HEK293 (cell line): ENCODE measurements around the gene WRAP73.

ENCODE experiments used
- CTCF ChIA-PET: fragments of 350-600 bp; formaldehyde crosslinking; extraction: SDS; loops from one replicate; lab custom pipeline; 2021; ENCODE audit warnings: antibody characterized with exemption; lab: Yijun Ruan, JAX
- POLR2A ChIA-PET: fragments of 300-600 bp; formaldehyde crosslinking; extraction: SDS; loops from one replicate; lab custom pipeline; 2020; ENCODE audit warnings: antibody characterized with exemption, inconsistent platforms; lab: Yijun Ruan, JAX
- H3K27ac ChIP-seq: fragments of 200-500 bp; sonication (Bioruptor generic); 2 replicates; pipeline ENCODE4 v1.5.1; 2014; ENCODE audit warnings: low read depth, low read length, control low read depth, inconsistent platforms; ENCODE audit errors: extremely low read depth
- H3K36me3 ChIP-seq, 2 experiments: fragments of 200-500 bp in 1 of 2; sonication (Bioruptor generic) in 1 of 2; 1 replicate in 1 of 2; 2 replicates in 1 of 2; pipeline ENCODE4 v1.5.1; 2014 to 2017; ENCODE audit warnings: inconsistent platforms in 2 of 2, low read length in 2 of 2; ENCODE audit not compliant: control insufficient read depth in 2 of 2, insufficient read depth in 1 of 2
- H3K4me1 ChIP-seq: fragments of 200-500 bp; sonication (Bioruptor generic); 2 replicates; pipeline ENCODE4 v1.5.1; 2014; ENCODE audit warnings: mild to moderate bottlenecking, low read length, inconsistent platforms; ENCODE audit not compliant: control insufficient read depth, insufficient read depth
- H3K4me3 ChIP-seq: 2 replicates; pipeline ENCODE4 v1.5.1; 2011; ENCODE audit warnings: low read depth, mild to moderate bottlenecking, control low read depth, low read length, moderate library complexity
- H3K9me3 ChIP-seq: fragments of 200-500 bp; sonication (Bioruptor generic); 2 replicates; pipeline ENCODE4 v1.5.1; 2014; ENCODE audit warnings: low read depth, low read length, inconsistent platforms; ENCODE audit not compliant: control insufficient read depth, insufficient read depth
- GLI2 ChIP-seq: fragments of 450-650 bp; formaldehyde crosslinking; IDR thresholded peaks from 2 replicates; pipeline ENCODE4; 2017; ENCODE audit warnings: missing biosample characterization, missing genetic modification characterization, low read depth, borderline replicate concordance
- KLF7 ChIP-seq: fragments of 450-650 bp; formaldehyde crosslinking; IDR thresholded peaks from 2 replicates; pipeline ENCODE4 v1.5.1; 2016; ENCODE audit warnings: missing biosample characterization, missing genetic modification characterization, borderline replicate concordance
- KLF9 ChIP-seq: fragments of 450-650 bp; formaldehyde crosslinking; IDR thresholded peaks from 2 replicates; pipeline ENCODE4 v1.5.1; 2016; ENCODE audit warnings: missing biosample characterization, missing genetic modification characterization, low read depth
- SALL2 ChIP-seq: fragments of 450-650 bp; formaldehyde crosslinking; IDR thresholded peaks from 2 replicates; pipeline ENCODE4 v1.5.0; 2017; ENCODE audit warnings: missing biosample characterization, mild to moderate bottlenecking, missing genetic modification characterization, borderline replicate concordance
- ZBTB26 ChIP-seq: fragments of 450-650 bp; formaldehyde crosslinking; optimal IDR thresholded peaks from 2 replicates; pipeline ENCODE3; 2016; ENCODE audit warnings: missing biosample characterization, mild to moderate bottlenecking, missing genetic modification characterization
- ZIC2 ChIP-seq: fragments of 450-650 bp; formaldehyde crosslinking; IDR thresholded peaks from 2 replicates; pipeline ENCODE4 v1.5.1; 2016; ENCODE audit warnings: missing biosample characterization, missing genetic modification characterization
- ZNF133 ChIP-seq: fragments of 450-650 bp; formaldehyde crosslinking; IDR thresholded peaks from 2 replicates; pipeline ENCODE4 v1.5.1; 2016; ENCODE audit warnings: missing biosample characterization, missing genetic modification characterization
- ZNF140 ChIP-seq: fragments of 450-650 bp; formaldehyde crosslinking; IDR thresholded peaks from 2 replicates; pipeline ENCODE4 v1.5.1; 2016; ENCODE audit warnings: missing biosample characterization, missing genetic modification characterization
- ZNF18 ChIP-seq: fragments of 450-650 bp; formaldehyde crosslinking; IDR thresholded peaks from 2 replicates; pipeline ENCODE4 v1.5.1; 2016; ENCODE audit warnings: missing biosample characterization, missing genetic modification characterization
- ZNF184 ChIP-seq: fragments of 450-650 bp; IDR thresholded peaks from 2 replicates; pipeline ENCODE4 v1.5.1; 2018; ENCODE audit warnings: missing biosample characterization, mild to moderate bottlenecking, missing genetic modification characterization
- ZNF26 ChIP-seq: fragments of 450-650 bp; formaldehyde crosslinking; IDR thresholded peaks from 2 replicates; pipeline ENCODE4 v1.5.1; 2016; ENCODE audit warnings: missing biosample characterization, missing genetic modification characterization
- ZNF280D ChIP-seq: fragments of 450-650 bp; formaldehyde crosslinking; IDR thresholded peaks from 2 replicates; pipeline ENCODE4 v1.5.1; 2016; ENCODE audit warnings: missing biosample characterization, missing genetic modification characterization
- ZNF311 ChIP-seq: fragments of 450-650 bp; formaldehyde crosslinking; IDR thresholded peaks from 2 replicates; pipeline ENCODE4 v1.5.1; 2017; ENCODE audit warnings: missing biosample characterization, missing genetic modification characterization, borderline replicate concordance
- ZNF341 ChIP-seq: fragments of 450-650 bp; formaldehyde crosslinking; IDR thresholded peaks from 2 replicates; pipeline ENCODE4; 2016; ENCODE audit warnings: low read depth, missing biosample characterization, missing genetic modification characterization
- ZNF549 ChIP-seq: fragments of 450-650 bp; IDR thresholded peaks from 2 replicates; pipeline ENCODE4 v1.5.1; 2018; ENCODE audit warnings: missing biosample characterization, missing genetic modification characterization, mild to moderate bottlenecking, inconsistent platforms, moderate library complexity
- ZNF670 ChIP-seq: fragments of 450-650 bp; formaldehyde crosslinking; IDR thresholded peaks from 2 replicates; pipeline ENCODE4 v1.5.1; 2016; ENCODE audit warnings: missing biosample characterization, missing genetic modification characterization, low read depth
- ZNF768 ChIP-seq: fragments of 450-650 bp; formaldehyde crosslinking; IDR thresholded peaks from 2 replicates; pipeline ENCODE4 v1.5.1; 2018; ENCODE audit warnings: missing biosample characterization, mild to moderate bottlenecking, missing genetic modification characterization
- ZSCAN16 ChIP-seq: fragments of 450-650 bp; formaldehyde crosslinking; IDR thresholded peaks from 2 replicates; pipeline ENCODE4 v1.5.1; 2016; ENCODE audit warnings: missing biosample characterization, missing genetic modification characterization
- ZSCAN30 ChIP-seq: fragments of 450-650 bp; IDR thresholded peaks from 2 replicates; pipeline ENCODE4 v1.5.1; 2018; ENCODE audit warnings: missing biosample characterization, mild to moderate bottlenecking, missing genetic modification characterization, moderate library complexity
- TF ChIP-seq, protein P1 (sequence below): fragments of 450-650 bp; formaldehyde crosslinking; IDR thresholded peaks from 2 replicates; pipeline ENCODE4 v1.5.1; 2016; ENCODE audit warnings: missing biosample characterization, missing genetic modification characterization
- TF ChIP-seq, protein P2 (sequence below): fragments of 450-650 bp; formaldehyde crosslinking; IDR thresholded peaks from 2 replicates; pipeline ENCODE4 v1.5.1; 2016; ENCODE audit warnings: missing biosample characterization, missing genetic modification characterization
- TF ChIP-seq, protein P3 (sequence below): fragments of 450-650 bp; formaldehyde crosslinking; IDR thresholded peaks from 2 replicates; pipeline ENCODE4 v1.5.1; 2016; ENCODE audit warnings: missing biosample characterization, missing genetic modification characterization

Gene WRAP73, protein sequence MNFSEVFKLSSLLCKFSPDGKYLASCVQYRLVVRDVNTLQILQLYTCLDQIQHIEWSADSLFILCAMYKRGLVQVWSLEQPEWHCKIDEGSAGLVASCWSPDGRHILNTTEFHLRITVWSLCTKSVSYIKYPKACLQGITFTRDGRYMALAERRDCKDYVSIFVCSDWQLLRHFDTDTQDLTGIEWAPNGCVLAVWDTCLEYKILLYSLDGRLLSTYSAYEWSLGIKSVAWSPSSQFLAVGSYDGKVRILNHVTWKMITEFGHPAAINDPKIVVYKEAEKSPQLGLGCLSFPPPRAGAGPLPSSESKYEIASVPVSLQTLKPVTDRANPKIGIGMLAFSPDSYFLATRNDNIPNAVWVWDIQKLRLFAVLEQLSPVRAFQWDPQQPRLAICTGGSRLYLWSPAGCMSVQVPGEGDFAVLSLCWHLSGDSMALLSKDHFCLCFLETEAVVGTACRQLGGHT

DNA sequence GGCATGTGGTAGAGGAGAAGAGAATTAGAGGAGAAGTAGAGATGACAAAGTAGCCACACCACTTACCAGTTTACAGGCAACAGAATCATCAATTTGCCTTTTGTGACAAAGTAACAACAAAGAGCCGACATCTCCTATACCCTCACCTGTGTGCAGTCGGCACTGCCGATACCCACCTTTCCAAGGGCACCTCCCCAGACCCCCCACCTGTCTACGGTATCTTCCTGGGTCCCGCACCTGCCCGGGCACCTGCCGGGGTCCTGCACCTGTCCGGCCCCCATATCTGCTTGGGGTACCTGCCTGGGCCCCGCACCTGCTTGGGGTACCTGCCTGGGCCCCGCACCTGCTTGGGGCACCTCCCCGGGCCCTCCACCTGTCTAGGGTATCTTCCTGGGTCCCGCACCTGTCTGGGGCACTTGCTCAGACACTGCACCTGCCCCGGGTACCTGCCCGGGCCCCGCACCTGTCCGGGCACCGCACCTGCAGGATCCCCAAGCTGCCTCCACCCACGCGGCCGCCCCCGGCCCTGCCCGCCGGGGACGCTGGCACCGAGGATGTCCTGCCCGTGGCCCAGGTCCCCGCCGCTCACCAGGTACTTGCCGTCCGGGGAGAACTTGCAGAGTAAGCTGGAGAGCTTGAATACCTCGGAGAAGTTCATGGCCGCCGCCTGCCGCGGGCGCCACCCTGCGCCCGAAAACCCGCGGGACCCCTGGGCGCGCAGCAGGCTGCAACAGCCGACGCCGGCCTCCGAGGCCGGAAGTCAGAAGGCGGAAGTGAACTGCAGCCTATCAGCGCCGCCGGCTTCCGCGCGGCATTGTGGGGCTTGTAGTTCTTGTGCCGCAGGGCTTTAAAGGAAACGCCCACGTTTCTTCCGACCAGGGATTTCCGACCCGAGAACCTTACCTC lies at the start of gene WRAP73:
Gene WRAP73, minus strand, starts transcription at position 762 of the 906 bp plus-strand sequence. Its CDS starts 104 bp downstream, at position 658.
- ChIA-PET CTCF (interaction anchor here (0.6 to 0.9 kb wide), 4 partner anchors 16 to 164 kb away, joined by 3 to 5 read pairs (median 4); no protein-coding TSS in a partner anchor), POLR2A (no interaction called here)
- peaks cover 0 to 40% of the 10 kb centered on the region in 2 experiments; a peak in 2 of 3 replicates for H3K36me3 ChIP-seq
- H3K9me3 ChIP-seq = no peaks in the 10 kb centered on the region
- peak within 1 kb of the TSS; percentile 87 for H3K4me3 ChIP-seq
- H3K27ac ChIP-seq = peak within 1 kb of the TSS; percentile 76; the same call in 1 of the 2 replicates
- H3K4me1 ChIP-seq = no peaks in the 10 kb centered on the region
- TF ChIP-seq ZSCAN30 (tag by site-specific recombination) (no peak), ZNF280D (tag by site-specific recombination) (no peak), ZNF549 (tag by site-specific recombination) (no peak), ZNF768 (tag by site-specific recombination) (no peak), ZBTB26 (tag by site-specific recombination) (peak; percentile 71), ZNF670 (tag by site-specific recombination) (no peak), ZNF133 (tag by site-specific recombination) (no peak), ZNF311 (tag by site-specific recombination) (no peak), KLF9 (tag by site-specific recombination) (0 out of 2 replicates have a peak, but pooled peaks have one; percentile 52), ZNF140 (no peak), ZIC2 (tag by site-specific recombination) (peak; percentile 62), ZNF341 (peak; percentile 72), ZNF18 (tag by site-specific recombination) (no peak), KLF7 (tag by site-specific recombination) (no peak), ZNF184 (no peak), ZSCAN16 (tag by site-specific recombination) (no peak), SALL2 (tag by site-specific recombination) (no peak), ZNF26 (tag by site-specific recombination) (no peak), GLI2 (tag by site-specific recombination) (no peak)
- TF ChIP-seq, protein P1, sequence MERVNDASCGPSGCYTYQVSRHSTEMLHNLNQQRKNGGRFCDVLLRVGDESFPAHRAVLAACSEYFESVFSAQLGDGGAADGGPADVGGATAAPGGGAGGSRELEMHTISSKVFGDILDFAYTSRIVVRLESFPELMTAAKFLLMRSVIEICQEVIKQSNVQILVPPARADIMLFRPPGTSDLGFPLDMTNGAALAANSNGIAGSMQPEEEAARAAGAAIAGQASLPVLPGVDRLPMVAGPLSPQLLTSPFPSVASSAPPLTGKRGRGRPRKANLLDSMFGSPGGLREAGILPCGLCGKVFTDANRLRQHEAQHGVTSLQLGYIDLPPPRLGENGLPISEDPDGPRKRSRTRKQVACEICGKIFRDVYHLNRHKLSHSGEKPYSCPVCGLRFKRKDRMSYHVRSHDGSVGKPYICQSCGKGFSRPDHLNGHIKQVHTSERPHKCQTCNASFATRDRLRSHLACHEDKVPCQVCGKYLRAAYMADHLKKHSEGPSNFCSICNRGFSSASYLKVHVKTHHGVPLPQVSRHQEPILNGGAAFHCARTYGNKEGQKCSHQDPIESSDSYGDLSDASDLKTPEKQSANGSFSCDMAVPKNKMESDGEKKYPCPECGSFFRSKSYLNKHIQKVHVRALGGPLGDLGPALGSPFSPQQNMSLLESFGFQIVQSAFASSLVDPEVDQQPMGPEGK (tag by site-specific recombination) = peak; percentile 37; the same call in 1 of the 2 replicates
- TF ChIP-seq, protein P2, sequence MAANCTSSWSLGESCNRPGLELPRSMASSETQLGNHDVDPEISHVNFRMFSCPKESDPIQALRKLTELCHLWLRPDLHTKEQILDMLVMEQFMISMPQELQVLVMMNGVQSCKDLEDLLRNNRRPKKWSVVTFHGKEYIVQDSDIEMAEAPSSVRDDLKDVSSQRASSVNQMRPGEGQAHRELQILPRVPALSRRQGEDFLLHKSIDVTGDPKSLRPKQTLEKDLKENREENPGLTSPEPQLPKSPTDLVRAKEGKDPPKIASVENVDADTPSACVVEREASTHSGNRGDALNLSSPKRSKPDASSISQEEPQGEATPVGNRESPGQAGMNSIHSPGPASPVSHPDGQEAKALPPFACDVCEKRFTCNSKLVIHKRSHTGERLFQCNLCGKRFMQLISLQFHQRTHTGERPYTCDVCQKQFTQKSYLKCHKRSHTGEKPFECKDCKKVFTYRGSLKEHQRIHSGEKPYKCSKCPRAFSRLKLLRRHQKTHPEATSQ (tag by site-specific recombination) = no peak
- TF ChIP-seq, protein P3, sequence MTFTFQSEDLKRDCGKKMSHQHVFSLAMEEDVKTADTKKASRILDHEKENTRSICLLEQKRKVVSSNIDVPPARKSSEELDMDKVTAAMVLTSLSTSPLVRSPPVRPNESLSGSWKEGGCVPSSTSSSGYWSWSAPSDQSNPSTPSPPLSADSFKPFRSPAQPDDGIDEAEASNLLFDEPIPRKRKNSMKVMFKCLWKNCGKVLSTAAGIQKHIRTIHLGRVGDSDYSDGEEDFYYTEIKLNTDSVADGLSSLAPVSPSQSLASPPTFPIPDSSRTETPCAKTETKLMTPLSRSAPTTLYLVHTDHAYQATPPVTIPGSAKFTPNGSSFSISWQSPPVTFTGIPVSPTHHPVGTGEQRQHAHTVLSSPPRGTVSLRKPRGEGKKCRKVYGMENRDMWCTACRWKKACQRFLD = no peak
